OCI-LY3 (cell line): ENCODE data around the gene ERP44.
"Not testable (repeated sequence)": the region's sequence is repeated elsewhere in the genome, so short reads cannot be mapped to it uniquely, and the experiment has no call there.

Experiments used
- H2AFZ ChIP-seq: fragments of 200-600, 300-600 bp; shearing (Covaris generic); 2 replicates; pipeline ENCODE4 v1.6.0; 2014; ENCODE audit warnings: antibody characterized with exemption, low read depth, low read length
- H3K27ac ChIP-seq: fragments of 200-600, 300-600 bp; sonication (generic); 2 replicates; pipeline ENCODE4 v1.5.1; 2014; ENCODE audit warnings: mild to moderate bottlenecking, low read length, moderate library complexity, mixed read lengths
- H3K27me3 ChIP-seq: fragments of 200-600, 300-600 bp; sonication (generic); 2 replicates; pipeline ENCODE4 v1.6.1; 2014; ENCODE audit warnings: low read depth, low read length, mixed read lengths
- H3K36me3 ChIP-seq: fragments of 200-600, 300-600 bp; sonication (generic); replicated peaks from 2 replicates; pipeline ENCODE3; 2014; ENCODE audit warnings: low read depth, low read length, mixed read lengths
- H3K4me1 ChIP-seq: fragments of 300-600, 200-600 bp; sonication (generic); 2 replicates; pipeline ENCODE4 v1.6.1; 2014; ENCODE audit warnings: low read length, mixed read lengths
- H3K4me2 ChIP-seq: fragments of 200-600, 300-600 bp; sonication (generic); 2 replicates; pipeline ENCODE4 v1.6.1; 2014; ENCODE audit warnings: low read length, mixed read lengths
- H3K4me3 ChIP-seq: fragments of 300-600, 200-600 bp; sonication (generic); 2 replicates; pipeline ENCODE4 v1.5.1; 2014; ENCODE audit warnings: antibody characterized with exemption, mild to moderate bottlenecking, low read length, moderate library complexity
- H3K79me2 ChIP-seq: fragments of 300-600, 200-600 bp; shearing (Covaris generic); 2 replicates; pipeline ENCODE4 v1.6.1; 2014; ENCODE audit warnings: mild to moderate bottlenecking, low read length, mixed read lengths
- H3K9ac ChIP-seq: fragments of 300-600, 200-600 bp; shearing (Covaris generic); 2 replicates; pipeline ENCODE4 v1.6.0; 2014; ENCODE audit warnings: mild to moderate bottlenecking, low read length, moderate library complexity
- H3K9me3 ChIP-seq: fragments of 200-600, 300-600 bp; shearing (Covaris generic); 2 replicates; pipeline ENCODE4 v1.6.1; 2014; ENCODE audit warnings: low read length, mixed read lengths; ENCODE audit not compliant: insufficient read depth
- H4K20me1 ChIP-seq: fragments of 200-600, 300-600 bp; sonication (generic); 2 replicates; pipeline ENCODE4 v1.6.1; 2016; ENCODE audit warnings: low read length, mixed read lengths; ENCODE audit not compliant: insufficient read depth
- EZH2phosphoT487 ChIP-seq: fragments of 200-600 bp; shearing (Covaris generic); IDR thresholded peaks from 2 replicates; pipeline ENCODE4 v1.6.1; 2018; ENCODE audit warnings: antibody characterized with exemption, mixed run types, low read depth
- TF ChIP-seq, protein P1 (sequence below): fragments of 200-600, 300-600 bp; sonication (generic); IDR thresholded peaks from 2 replicates; pipeline ENCODE4 v1.5.1; 2014; ENCODE audit warnings: antibody characterized with exemption, low read length, low read depth

Gene ERP44

DNA sequence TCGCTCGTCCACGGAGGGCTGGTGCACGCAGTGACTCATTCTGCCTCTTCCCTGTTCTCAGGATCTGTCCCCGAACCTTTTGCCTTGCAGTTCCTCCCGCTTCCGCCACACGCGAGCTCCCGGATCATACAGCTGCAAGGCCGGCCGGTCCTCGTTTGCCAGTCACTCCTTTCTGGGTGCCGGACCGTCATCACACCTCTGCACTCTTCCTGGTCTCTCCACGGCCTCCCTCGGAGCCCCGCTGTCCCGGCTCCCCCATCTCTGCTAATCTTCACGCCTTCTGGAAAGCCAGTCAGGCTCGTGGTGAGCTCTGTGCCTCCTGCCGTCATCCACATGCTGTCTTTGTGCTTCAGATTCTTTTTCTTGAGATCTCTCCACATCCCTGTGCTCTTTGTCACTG is 100.5 kb downstream of the ERP44 start:
- Histone ChIP-seq H3K4me3 (no peak overlapping the region), H3K36me3 (peaks cover 5% of the 10 kb centered on the region), H3K27me3 (no peaks in the 10 kb centered on the region), H3K27ac (no peak overlapping the region), H3K79me2 (no peaks in the 10 kb centered on the region), H3K4me2 (no peak overlapping the region), H4K20me1 (no peaks in the 10 kb centered on the region), H2AFZ (no peak overlapping the region), H3K4me1 (peaks cover 3% of the 10 kb centered on the region; the same call in 1 of the 2 replicates), H3K9ac (no peak overlapping the region), H3K9me3 (no peaks in the 10 kb centered on the region)
- TF ChIP-seq, protein P1, sequence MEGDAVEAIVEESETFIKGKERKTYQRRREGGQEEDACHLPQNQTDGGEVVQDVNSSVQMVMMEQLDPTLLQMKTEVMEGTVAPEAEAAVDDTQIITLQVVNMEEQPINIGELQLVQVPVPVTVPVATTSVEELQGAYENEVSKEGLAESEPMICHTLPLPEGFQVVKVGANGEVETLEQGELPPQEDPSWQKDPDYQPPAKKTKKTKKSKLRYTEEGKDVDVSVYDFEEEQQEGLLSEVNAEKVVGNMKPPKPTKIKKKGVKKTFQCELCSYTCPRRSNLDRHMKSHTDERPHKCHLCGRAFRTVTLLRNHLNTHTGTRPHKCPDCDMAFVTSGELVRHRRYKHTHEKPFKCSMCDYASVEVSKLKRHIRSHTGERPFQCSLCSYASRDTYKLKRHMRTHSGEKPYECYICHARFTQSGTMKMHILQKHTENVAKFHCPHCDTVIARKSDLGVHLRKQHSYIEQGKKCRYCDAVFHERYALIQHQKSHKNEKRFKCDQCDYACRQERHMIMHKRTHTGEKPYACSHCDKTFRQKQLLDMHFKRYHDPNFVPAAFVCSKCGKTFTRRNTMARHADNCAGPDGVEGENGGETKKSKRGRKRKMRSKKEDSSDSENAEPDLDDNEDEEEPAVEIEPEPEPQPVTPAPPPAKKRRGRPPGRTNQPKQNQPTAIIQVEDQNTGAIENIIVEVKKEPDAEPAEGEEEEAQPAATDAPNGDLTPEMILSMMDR: no peak
- TF ChIP-seq EZH2phosphoT487: no peak

DNA sequence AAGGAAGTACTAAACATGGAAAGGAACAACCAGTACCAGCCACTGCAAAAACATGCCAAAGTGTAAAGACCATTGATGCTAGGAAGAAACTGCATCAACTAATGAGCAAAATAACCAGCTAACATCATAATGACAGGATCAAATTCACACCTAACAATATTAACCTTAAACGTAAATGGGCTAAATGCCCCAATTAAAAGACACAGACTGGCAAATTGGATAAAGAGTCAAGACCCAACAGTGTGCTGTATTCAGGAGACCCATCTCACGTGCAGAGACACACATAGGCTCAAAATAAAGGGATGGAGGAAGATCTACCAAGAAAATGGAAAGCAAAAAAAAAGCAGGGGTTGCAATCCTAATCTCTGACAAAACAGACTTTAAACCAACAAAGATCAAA is 108.3 kb downstream of the ERP44 start:
- H3K9me3 ChIP-seq, H3K27ac ChIP-seq, H3K36me3 ChIP-seq: not testable (repeated sequence)

DNA sequence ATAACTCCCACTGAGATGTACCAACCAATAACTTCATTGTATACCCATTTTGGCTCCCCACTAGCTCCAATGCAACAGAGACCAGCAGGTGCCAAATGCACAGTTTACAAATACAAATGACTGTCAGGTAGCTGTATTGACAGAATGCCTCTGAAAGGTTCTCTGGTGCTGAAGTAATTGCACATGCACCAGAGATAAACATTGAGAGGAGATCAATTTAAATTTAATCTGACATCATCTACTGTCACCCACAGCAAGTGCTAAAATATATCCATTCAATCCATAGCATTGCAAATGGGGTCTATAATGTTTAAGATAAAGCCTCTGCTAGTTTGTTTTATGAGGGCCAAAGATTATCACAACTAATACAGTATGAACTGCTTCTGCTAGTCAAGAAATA is 112.2 kb downstream of the ERP44 start:
- no peaks in the 10 kb centered on the region for H3K79me2 ChIP-seq
- no peak overlapping the region for H3K27ac ChIP-seq
- H3K9ac ChIP-seq: no peak overlapping the region
- no peaks in the 10 kb centered on the region for H3K4me1 ChIP-seq
- H4K20me1 ChIP-seq: no peaks in the 10 kb centered on the region
- no peaks in the 10 kb centered on the region for H3K36me3 ChIP-seq
- H3K9me3 ChIP-seq: no peaks in the 10 kb centered on the region
- H3K27me3 ChIP-seq: no peaks in the 10 kb centered on the region
- H2AFZ ChIP-seq: no peak overlapping the region
- TF ChIP-seq EZH2phosphoT487: no peak
- TF ChIP-seq, protein P1: no peak
- H3K4me3 ChIP-seq: no peak overlapping the region
- no peak overlapping the region for H3K4me2 ChIP-seq

More for the DNA sequence above, 108.3 kb downstream of the ERP44 start:
- H3K79me2 ChIP-seq, H3K9ac ChIP-seq, H3K4me1 ChIP-seq, H3K4me3 ChIP-seq, H3K4me2 ChIP-seq, H3K27me3 ChIP-seq, H4K20me1 ChIP-seq, H2AFZ ChIP-seq: not testable (repeated sequence)

DNA sequence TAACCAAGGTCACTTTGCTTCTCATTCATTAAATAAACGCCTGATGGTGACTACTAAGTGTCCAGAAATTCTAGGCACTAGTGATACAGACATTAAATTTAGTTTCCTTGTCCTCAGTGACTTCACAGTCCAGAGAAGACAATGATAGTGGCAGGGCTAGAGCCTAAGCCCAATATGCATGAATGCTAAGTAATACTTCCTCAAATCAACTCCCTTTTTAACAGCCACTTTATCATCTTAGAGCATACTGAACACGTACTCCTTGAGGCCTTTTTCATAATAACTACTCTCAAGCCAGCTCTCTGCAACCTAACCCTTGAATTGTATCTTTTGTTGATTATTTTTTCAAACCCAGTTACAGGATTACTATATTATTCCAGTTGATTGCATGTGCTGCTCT is 118.2 kb downstream of the ERP44 start:
- H3K4me2 ChIP-seq: no peak overlapping the region

More for the DNA sequence above, 118.2 kb downstream of the ERP44 start:
- H3K4me3 ChIP-seq: no peak overlapping the region
- H3K9me3 ChIP-seq: no peaks in the 10 kb centered on the region
- no peak overlapping the region for H3K27ac ChIP-seq
- H3K4me1 ChIP-seq: no peaks in the 10 kb centered on the region
- H3K79me2 ChIP-seq: no peaks in the 10 kb centered on the region
- TF ChIP-seq EZH2phosphoT487: no peak
- TF ChIP-seq, protein P1: no peak
- no peaks in the 10 kb centered on the region for H3K27me3 ChIP-seq
- no peak overlapping the region for H2AFZ ChIP-seq
- H3K9ac ChIP-seq: no peak overlapping the region
- no peaks in the 10 kb centered on the region for H3K36me3 ChIP-seq
- H4K20me1 ChIP-seq: no peaks in the 10 kb centered on the region
